ENCODE measurements around the gene ACIN1. TPM values are rescaled to one million over a fixed set of nuclear protein-coding genes. Genes with fewer than 3 reads are reported as not detected.

ACIN1 gene
- total RNA-seq, 3 donors from 2014 or later (not counting 1 experiment from before 2014, with no cell fraction given): 321 to 395 (median 347) TPM

DNA sequence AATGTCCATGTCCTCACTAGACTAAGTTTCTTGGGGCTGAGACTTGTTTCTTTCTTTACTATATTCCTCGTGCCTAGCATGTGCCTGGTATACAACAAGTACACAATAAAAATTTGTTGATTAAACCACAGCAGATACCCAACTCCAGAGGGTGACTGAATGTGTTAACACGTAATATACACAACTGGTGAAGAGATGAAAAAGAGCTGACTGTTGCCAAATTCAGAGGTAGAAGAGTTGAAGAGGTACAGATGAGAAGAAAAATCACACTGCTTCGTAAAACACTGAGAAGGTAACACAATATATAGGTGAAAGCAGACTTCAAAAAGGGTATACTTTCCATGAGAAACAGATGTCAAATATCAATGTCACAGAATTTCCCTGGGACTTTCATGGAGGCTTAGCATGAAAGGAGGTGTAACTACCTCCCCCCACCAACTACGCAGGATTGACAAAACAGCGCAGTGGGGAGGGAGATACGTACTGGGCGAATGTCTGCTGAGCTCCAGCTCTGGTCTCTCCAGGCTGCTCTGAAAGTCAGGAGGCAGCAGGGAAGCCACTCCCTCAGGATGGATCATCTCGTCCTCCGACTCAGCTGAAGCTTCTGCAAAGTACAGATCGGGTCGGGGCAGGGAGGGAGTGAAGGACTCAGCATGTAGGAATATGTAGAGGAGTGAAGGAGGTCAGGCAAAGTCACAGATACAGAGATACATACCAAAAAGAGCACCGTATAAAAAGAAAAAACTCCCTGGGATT lies 5.3 kb downstream of the ACIN1 start:
- no peak overlapping the region for H3K4me3 ChIP-seq (ENCODE audit: low read length)
- TF ChIP-seq, protein P1, sequence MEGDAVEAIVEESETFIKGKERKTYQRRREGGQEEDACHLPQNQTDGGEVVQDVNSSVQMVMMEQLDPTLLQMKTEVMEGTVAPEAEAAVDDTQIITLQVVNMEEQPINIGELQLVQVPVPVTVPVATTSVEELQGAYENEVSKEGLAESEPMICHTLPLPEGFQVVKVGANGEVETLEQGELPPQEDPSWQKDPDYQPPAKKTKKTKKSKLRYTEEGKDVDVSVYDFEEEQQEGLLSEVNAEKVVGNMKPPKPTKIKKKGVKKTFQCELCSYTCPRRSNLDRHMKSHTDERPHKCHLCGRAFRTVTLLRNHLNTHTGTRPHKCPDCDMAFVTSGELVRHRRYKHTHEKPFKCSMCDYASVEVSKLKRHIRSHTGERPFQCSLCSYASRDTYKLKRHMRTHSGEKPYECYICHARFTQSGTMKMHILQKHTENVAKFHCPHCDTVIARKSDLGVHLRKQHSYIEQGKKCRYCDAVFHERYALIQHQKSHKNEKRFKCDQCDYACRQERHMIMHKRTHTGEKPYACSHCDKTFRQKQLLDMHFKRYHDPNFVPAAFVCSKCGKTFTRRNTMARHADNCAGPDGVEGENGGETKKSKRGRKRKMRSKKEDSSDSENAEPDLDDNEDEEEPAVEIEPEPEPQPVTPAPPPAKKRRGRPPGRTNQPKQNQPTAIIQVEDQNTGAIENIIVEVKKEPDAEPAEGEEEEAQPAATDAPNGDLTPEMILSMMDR (IDR thresholded peaks at IDR 0.05): no peak
- ATAC-seq (no peak), DNase-seq (no peak)
- Mint-ChIP-seq H3K27ac (peak overlapping the region in 1 of 2 donors; percentile 27), H3K9me3 (no peaks in the 10 kb centered on the region), H3K4me3 (no peak overlapping the region), H3K4me1 (peaks cover 14 to 24% of the 10 kb centered on the region in 2 donors), H3K36me3 (peaks cover 17% of the 10 kb centered on the region), H3K27me3 (ENCODE audit: low read depth in 2 of 2) (no peaks in the 10 kb centered on the region)
- no peak overlapping the region for H3K27ac ChIP-seq (ENCODE audit: low read length)
- no peaks in the 10 kb centered on the region for H3K9me3 ChIP-seq (ENCODE audit: control insufficient read depth, insufficient read depth, low read length)
- H3K4me1 ChIP-seq (ENCODE audit: control insufficient read depth, insufficient read depth, low read length): peaks cover 6% of the 10 kb centered on the region
- peaks cover 78% of the 10 kb centered on the region for H3K36me3 ChIP-seq (ENCODE audit: control insufficient read depth, insufficient read depth, low read length)
- intact Hi-C loops (cut with micrococcal nuclease): loop anchor here (10.0 kb wide), 1 partner anchor 215 kb away; the partner anchor contains the start of genes BCL2L2 and PPP1R3E
- WGBS (ENCODE audit: insufficient coverage): 98% methylated on average over 12 of the region's 12 CpGs
- H3K27me3 ChIP-seq (ENCODE audit: control insufficient read depth, insufficient read depth, low read length): no peaks in the 10 kb centered on the region

DNA sequence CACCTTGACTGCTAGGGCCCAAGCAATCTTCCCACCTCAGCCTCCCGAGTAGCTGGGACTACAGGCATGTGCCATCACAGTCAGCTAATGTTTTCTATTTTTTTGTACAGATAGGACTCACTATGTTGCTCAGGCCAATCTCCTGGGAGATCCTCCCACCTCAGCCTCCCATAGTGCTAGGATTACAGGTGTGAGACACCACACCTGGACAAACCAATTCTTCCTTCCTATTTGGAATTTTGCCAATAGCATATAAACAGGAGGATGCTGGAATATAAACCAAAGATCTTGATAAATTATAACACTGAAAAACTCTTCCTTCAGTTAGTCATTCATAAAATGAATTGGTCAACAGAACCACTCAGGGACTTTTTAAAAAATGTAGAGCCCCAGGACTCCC lies 8.4 kb downstream of the ACIN1 start:
- DNase-seq: no peak
- no peaks in the 10 kb centered on the region for H3K9me3 Mint-ChIP-seq
- no peaks in the 10 kb centered on the region for H3K27me3 Mint-ChIP-seq (ENCODE audit: low read depth in 2 of 2)
- Histone ChIP-seq H3K4me1 (ENCODE audit: control insufficient read depth, insufficient read depth, low read length) (no peaks in the 10 kb centered on the region), H3K9me3 (ENCODE audit: control insufficient read depth, insufficient read depth, low read length) (no peaks in the 10 kb centered on the region), H3K4me3 (ENCODE audit: low read length) (no peak overlapping the region), H3K27ac (ENCODE audit: low read length) (no peak overlapping the region), H3K27me3 (ENCODE audit: control insufficient read depth, insufficient read depth, low read length) (no peaks in the 10 kb centered on the region), H3K36me3 (ENCODE audit: control insufficient read depth, insufficient read depth, low read length) (peaks cover 77% of the 10 kb centered on the region)
- intact Hi-C loops (cut with micrococcal nuclease): no loop called here
- 95% methylated on average over 1 of the region's 1 CpG for WGBS (ENCODE audit: insufficient coverage)
- ATAC-seq: no peak
- no peak overlapping the region for H3K4me3 Mint-ChIP-seq
- H3K27ac Mint-ChIP-seq: peak overlapping the region; percentile 18 to 49
- H3K4me1 Mint-ChIP-seq: peaks cover 7 to 20% of the 10 kb centered on the region in 2 donors
- TF ChIP-seq, protein P1 (IDR thresholded peaks at IDR 0.05): no peak
- peaks cover 20% of the 10 kb centered on the region for H3K36me3 Mint-ChIP-seq

DNA sequence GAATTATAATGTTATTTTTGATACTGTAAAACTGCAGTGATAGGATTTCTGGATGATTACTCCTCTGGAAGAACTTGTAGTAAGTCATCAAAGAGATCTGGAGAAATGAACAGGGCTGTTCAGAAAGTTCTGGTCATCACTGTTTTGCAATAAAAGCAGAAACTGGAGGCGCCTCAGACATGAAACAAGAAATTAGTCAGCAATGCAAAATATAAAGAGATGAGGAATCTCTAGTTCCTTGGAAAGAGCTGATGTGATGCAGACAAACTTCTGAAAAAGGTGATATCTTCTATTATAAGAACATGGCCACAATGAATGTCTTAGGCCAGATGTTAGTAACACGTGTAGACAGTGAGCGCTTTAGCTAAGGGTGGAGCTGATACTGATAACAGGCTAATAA lies 9.5 kb downstream of the ACIN1 start:
- peaks cover 7 to 20% of the 10 kb centered on the region in 2 donors for H3K4me1 Mint-ChIP-seq
- Histone ChIP-seq H3K4me1 (ENCODE audit: control insufficient read depth, insufficient read depth, low read length) (no peaks in the 10 kb centered on the region), H3K4me3 (ENCODE audit: low read length) (no peak overlapping the region), H3K27me3 (ENCODE audit: control insufficient read depth, insufficient read depth, low read length) (no peaks in the 10 kb centered on the region), H3K36me3 (ENCODE audit: control insufficient read depth, insufficient read depth, low read length) (peaks cover 81% of the 10 kb centered on the region), H3K9me3 (ENCODE audit: control insufficient read depth, insufficient read depth, low read length) (no peaks in the 10 kb centered on the region), H3K27ac (ENCODE audit: low read length) (no peak overlapping the region)
- 96% methylated on average over 3 of the region's 3 CpGs for WGBS (ENCODE audit: insufficient coverage)
- ATAC-seq: no peak
- no peak for DNase-seq
- TF ChIP-seq, protein P1 (IDR thresholded peaks at IDR 0.05): no peak
- no peaks in the 10 kb centered on the region for H3K9me3 Mint-ChIP-seq
- H3K27ac Mint-ChIP-seq: peak overlapping the region; percentile 18 to 49
- H3K36me3 Mint-ChIP-seq: peaks cover 31% of the 10 kb centered on the region
- H3K4me3 Mint-ChIP-seq: no peak overlapping the region
- H3K27me3 Mint-ChIP-seq (ENCODE audit: low read depth in 2 of 2): no peaks in the 10 kb centered on the region
- intact Hi-C loops (cut with micrococcal nuclease): no loop called here
